Measurements from ENCODE around the gene DYNLRB1. TPM values are rescaled to one million over a fixed set of nuclear protein-coding genes. Genes with fewer than 3 reads are reported as not detected.

DYNLRB1 gene
- total RNA-seq, 4 donors from 2014 or later = 158 to 258 (median 209) TPM

- no peak overlapping the region for H3K4me3 ChIP-seq
- no peak for ATAC-seq
- peaks cover 0 to 26% (median 12%) of the 10 kb centered on the region in 3 donors for H3K4me1 ChIP-seq
- H3K36me3 ChIP-seq = peaks cover 0 to 41% of the 10 kb centered on the region in 2 donors
- H3K9me3 ChIP-seq = no peaks in the 10 kb centered on the region
- TF ChIP-seq EP300 (IDR thresholded peaks at IDR 0.05) (no peak), POLR2AphosphoS5 (IDR thresholded peaks at IDR 0.05) (no peak), POLR2A (IDR thresholded peaks at IDR 0.05) (no peak), CTCF (IDR thresholded peaks at IDR 0.05) (no peak)
- WGBS, 2 donors (ENCODE audit: low coverage in 1 of 2) = no CpG with 5 or more reads among the region's 5 CpGs
- H3K27me3 ChIP-seq = no peaks in the 10 kb centered on the region
- no peak overlapping the region for H3K27ac ChIP-seq
These were observed 68.8 kb downstream of the DYNLRB1 start for GRCh38 chr20:34585019-34585418.

GRCh38 chr20:34586488-34587163 is 70.4 kb downstream of the DYNLRB1 start:
- TF ChIP-seq POLR2AphosphoS5 (IDR thresholded peaks at IDR 0.05) (no peak), EP300 (IDR thresholded peaks at IDR 0.05) (no peak), POLR2A (IDR thresholded peaks at IDR 0.05) (no peak), CTCF (IDR thresholded peaks at IDR 0.05) (no peak)

More at GRCh38 chr20:34586488-34587163, 70.4 kb downstream of the DYNLRB1 start:
- H3K4me1 ChIP-seq = peaks cover 0 to 21% (median 8%) of the 10 kb centered on the region in 3 donors
- 73 to 86% methylated on average over 6 to 8 of the region's 9 CpGs for WGBS, 2 donors (ENCODE audit: low coverage in 1 of 2)
- no peak overlapping the region for H3K4me3 ChIP-seq
- H3K27me3 ChIP-seq = no peaks in the 10 kb centered on the region
- H3K36me3 ChIP-seq = peaks cover 0 to 28% of the 10 kb centered on the region in 2 donors
- no peaks in the 10 kb centered on the region for H3K9me3 ChIP-seq
- no peak for ATAC-seq
- no peak overlapping the region for H3K27ac ChIP-seq

Small RNA genes lying within 50 kb of the gene (small RNA-seq; reads per million reads assigned to genes)
- 0 reads per million in 4 donors for gene RF00019

Other genes with a start within 250 kb of the DYNLRB1 start
- 10 to 100 TPM; 50.4 to 71.5 (median 58.0) TPM for gene AHCY, start 213.1 kb upstream of the DYNLRB1 start, total RNA-seq
- 10 to 100 TPM; 59.5 to 75.5 (median 65.1) TPM for gene ITCH, start 153.1 kb upstream of the DYNLRB1 start, total RNA-seq
- gene MAP1LC3A, start 42.3 kb downstream of the DYNLRB1 start, total RNA-seq = 100 to 1,000 TPM in 3 of 4 donors, 10 to 100 TPM in 1; 96.0 to 134 (median 115) TPM
- gene PIGU, start 160.7 kb downstream of the DYNLRB1 start, total RNA-seq = 10 to 100 TPM in 3 of 4 donors, 1 to 10 TPM in 1; 5.4 to 11.8 (median 10.8) TPM
- 10 to 100 TPM; 22.8 to 67.8 (median 53.0) TPM for gene TP53INP2, start 187.9 kb downstream of the DYNLRB1 start, total RNA-seq